Amniotic stem cell (primary cell): Measurements from ENCODE around the gene TAOK1.

ENCODE experiments used
- DNase-seq: peaks from one replicate; lab custom pipeline; 2025; lab: John Stamatoyannopoulos, UW

The TAOK1 gene

GRCh38 chr17:29583324-29584248, 193.4 kb downstream of the TAOK1 start:
- no peak for DNase-seq

DNA sequence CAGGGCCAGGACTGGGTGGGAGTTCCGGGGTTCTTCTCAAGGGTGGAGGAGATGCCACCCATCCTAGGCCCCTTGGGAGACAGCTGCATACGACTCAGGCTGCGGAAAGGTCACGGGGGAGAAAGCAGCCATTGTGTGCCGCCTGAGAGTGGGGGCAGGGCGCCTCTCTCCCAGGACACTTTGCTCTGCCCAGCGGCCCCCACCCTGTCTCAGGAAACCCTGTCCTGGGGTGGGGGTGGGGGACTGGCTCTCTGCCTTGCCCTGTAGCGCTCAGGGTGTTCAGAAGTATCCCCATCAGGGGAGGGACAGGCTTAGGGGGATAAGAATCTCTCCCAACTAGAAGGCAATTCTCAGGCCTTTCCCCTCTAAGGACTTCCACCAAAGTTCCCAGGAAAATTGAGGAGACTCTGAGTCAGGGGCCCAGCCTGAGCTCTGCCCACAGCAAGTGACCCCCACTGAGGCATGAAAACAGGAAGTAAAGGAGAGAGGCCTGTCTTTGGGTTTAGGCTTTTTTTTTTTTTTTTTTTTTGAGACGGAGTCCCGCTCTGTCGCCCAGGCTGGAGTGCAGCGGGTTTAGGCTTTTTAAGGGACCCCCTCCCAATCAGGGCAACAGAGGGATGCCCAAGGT, 194.4 kb downstream of the TAOK1 start:
- DNase-seq, result no peak

GRCh38 chr17:29585080-29585751, 195.1 kb downstream of the TAOK1 start:
- DNase-seq, result no peak

GRCh38 chr17:29586676-29587469, 196.7 kb downstream of the TAOK1 start:
- DNase-seq, result no peak

DNA sequence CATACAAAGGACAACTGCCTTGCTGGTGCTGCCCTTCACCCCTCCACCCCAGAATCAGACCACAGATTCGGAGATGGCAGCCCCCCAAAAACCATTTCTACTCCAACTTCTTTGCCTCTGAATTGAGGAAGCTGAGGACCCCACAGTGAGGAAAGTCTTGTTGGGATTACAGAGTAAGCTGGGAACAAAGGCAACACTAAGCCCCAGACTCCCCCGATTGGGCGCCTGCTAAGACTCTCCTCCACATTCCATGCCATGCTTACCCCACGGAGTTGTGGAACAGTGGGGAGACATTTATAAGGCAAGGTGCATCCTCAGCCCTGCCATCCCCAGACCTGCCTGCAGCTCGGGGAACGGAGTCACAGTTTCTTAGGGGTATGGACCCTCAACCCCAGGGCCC, 197.4 kb downstream of the TAOK1 start:
- DNase-seq, result no peak

- no peak for DNase-seq
Measured at GRCh38 chr17:29588017-29588561, 197.9 kb downstream of the TAOK1 start.

DNA sequence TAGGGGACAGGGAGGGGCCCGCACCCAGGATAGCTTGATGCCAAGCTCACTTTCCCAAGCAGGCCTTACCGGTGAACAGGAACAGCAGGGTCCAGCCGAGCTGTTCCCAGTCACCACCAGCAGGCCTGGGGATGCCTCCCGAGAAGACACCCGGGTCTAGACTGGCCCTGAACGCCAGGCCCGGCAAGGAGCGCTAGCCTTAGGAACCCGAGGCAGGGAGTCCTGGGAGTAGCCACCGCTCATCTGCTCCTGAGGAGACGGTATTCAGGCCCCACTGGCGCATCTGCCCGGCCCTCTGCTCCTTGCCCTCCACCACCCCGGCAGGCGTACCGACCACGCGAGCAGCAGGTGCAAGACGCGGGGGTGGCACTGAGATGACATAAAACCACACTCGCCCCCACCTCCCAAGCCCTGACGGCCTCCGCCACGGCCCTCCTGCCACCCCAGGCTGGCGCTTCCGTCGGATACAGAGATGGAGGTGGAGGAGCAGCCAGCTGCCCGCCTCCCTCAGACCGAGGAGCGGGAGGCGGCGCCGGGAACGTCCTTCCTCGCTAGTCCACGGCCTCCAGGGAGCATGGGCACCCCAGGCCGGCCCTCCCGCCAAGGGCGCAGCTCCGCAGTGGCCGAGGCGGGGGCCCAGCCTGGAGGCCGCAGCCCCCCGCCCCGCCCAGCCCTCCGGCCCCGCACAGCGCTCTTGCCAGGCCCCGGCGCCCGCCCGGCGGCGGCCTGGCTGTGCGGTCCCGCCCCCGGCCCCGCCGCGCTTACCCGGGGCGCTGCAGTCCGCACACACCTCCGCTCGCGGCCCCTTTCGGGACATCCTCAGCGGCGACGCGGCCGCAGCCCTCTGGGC, 198.6 kb downstream of the TAOK1 start:
- no peak for DNase-seq

DNA sequence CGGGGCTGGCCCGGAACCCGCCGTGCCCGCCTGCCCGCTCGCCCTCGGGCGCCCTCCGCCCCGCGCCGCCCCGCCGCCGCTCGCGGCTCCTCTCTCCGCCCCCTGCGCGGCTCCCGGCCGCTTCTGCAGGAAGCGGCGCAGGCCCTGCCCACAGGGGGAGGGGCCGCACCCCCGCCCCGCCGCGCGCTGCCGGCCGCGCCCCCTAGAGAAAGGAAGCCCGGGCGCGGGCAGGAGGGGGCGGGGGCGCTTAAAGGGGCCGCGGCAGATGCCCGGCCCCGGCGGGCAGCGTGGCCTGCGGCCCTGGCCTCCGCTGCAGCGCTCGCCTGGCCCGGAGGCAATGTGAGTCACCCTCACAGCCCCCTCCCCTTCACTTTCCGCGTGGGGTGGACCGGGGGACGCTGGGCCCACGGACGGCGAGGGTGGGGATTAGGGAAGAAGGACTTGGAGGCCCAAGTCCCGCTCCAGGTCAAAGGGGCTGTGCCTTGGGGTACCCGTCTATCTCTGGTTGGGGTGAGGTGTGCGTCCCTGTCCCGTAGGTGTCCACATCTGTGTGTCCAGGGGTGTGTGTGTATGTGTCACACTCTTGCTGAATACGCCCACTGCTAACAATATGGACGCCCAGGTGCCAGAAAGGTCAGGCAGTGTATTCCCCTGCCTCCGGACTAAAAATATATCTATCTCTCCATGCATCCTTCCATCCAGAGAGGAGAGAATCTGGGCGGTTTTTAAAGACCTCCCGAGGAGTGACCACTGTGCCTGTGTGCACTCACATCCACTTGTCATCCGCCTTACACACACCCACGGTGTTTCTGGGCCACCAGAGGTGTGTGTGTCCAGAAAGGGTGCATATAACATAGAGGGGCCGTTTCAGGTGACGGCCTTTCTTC, 199.6 kb downstream of the TAOK1 start, which contains the start of gene GIT1:
Gene GIT1 (minus strand): TSS at position 125 of the 887 bp plus-strand sequence. CDS start 270 bp downstream, outside the sequence.
- DNase-seq, result peak; percentile 76

- no peak for DNase-seq
Measured at GRCh38 chr17:29590411-29591145, 200.4 kb downstream of the TAOK1 start.

GRCh38 chr17:29591146-29591736, 201.1 kb downstream of the TAOK1 start:
- DNase-seq, result no peak

DNA sequence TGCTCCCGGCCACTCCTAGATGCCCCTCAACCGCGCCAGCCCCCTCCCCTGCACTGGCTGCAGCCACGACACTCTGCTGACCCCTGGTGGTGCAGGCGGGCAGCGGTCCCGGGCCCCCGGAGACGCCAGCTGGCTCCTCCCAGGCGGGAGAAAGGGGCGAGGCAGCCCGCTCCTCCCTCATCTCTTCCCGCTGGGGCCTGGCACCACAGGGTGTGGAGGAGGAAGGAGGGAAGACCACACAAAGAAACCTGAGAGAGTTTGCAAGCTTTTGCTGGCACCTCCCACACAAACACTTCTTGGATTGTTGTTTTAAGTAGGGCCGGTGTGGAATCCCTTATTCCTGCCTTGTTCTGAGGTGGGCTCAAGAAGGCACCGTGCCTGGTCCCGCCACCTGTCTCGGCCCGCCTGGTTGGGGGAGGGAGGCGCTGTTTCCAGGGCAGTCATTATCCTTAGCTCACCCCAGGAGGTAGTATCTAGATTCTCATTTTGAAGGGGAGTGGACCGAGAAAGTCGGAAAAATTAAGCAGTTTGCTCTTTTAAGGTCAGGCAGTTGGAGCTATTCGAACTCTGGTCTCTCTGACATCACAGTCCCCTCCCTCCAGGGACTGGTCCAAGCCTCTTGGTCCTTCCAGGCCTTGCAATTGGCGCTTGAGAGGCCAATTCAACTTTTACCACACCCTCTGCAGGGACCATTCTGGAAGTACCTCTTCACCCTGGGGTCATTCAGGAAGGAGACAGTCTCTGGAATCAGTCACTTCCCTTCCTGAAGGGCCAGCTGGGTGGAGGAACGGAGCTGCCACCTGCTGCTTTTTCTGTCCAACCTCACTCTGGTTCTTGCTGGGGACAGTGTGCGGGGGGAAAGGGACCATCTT, 201.8 kb downstream of the TAOK1 start:
- DNase-seq, result peak; percentile 67

- DNase-seq, result no peak
Measured at GRCh38 chr17:29592850-29593551, 202.8 kb downstream of the TAOK1 start, which contains the start of gene ANKRD13B. Gene ANKRD13B (plus strand): TSS chr17:29593132. CDS start chr17:29593622, 490 bp downstream.

DNA sequence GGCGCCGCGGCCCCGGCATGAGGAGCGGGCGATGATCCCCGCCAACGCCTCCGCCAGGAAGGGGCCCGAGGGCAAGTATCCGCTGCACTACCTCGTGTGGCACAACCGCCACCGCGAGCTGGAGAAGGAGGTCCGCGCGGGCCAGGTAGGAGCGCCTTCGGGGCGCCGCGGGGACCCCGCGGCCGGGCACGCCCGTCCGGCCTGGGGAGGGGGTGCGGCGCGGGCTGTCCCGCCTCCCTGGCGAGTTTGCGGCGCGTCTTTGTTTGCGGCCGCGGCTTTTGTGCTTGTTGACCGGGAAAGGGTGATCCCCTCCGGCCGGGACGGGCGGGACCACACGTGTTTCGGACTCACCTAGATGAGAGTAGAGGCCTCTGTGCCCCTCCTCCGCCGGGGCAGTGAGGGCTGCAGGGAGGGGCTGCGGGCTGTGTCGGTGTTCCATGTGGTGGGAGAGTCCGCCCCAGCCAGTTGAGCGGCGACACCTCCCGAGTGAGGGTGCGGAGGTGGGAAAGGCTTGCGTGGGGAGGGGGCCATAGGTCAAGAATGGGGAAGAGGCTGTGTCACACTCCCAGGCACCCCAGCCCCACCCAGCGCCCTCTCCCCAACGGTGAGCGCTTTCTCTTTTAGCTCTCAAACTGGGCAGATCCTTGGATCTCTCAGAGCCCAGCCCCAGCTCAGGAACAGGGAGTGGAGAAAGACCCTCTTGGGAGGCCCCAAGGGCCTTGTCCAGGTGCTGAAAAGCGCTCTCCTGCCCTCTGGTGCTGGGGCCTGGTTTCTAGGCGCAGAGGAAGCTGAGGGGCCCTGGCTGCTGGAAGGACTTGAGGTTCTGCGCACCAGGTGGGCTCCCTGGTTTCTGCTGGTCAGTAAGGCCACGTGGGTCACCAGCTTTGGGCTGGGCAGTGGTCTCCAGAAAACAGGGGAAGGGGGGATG, 203.7 kb downstream of the TAOK1 start:
- no peak for DNase-seq

GRCh38 chr17:29594519-29595090, 204.4 kb downstream of the TAOK1 start:
- no peak for DNase-seq
